WERI-Rb-1 (cell line): Measurements from ENCODE around the gene DAAM2.
A peak's percentile ranks its signal among the peaks of the same experiment; 100 is the strongest.

Experiments
- DNase-seq: peaks from one replicate; pipeline ENCODE4 v3.0.0-alpha.2; 2020
- H3K27ac ChIP-seq: fragments of 250-450 bp; sonication (Bioruptor Pico); 2 replicates; pipeline ENCODE4 v1.5.1; 2020; ENCODE audit warnings: mild to moderate bottlenecking, moderate library complexity
- H3K27me3 ChIP-seq: fragments of 250-450 bp; sonication (Bioruptor Pico); 2 replicates; pipeline ENCODE4 v1.5.1; 2021; ENCODE audit warnings: mild to moderate bottlenecking, low read depth, moderate library complexity; ENCODE audit not compliant: insufficient read depth, severe bottlenecking
- H3K36me3 ChIP-seq: fragments of 250-450 bp; sonication (Bioruptor Pico); 2 replicates; pipeline ENCODE4 v1.5.1; 2020; ENCODE audit warnings: mild to moderate bottlenecking, moderate library complexity
- H3K4me3 ChIP-seq: 2 replicates; pipeline ENCODE4 v1.5.1; 2011; ENCODE audit warnings: low read depth, mild to moderate bottlenecking, control low read depth, low read length
- H3K9me3 ChIP-seq: fragments of 250-450 bp; sonication (Bioruptor Pico); 2 replicates; pipeline ENCODE4 v1.5.1; 2021; ENCODE audit warnings: mild to moderate bottlenecking, moderate library complexity; ENCODE audit not compliant: severe bottlenecking
- TF ChIP-seq, protein P1 (sequence below): IDR thresholded peaks from 2 replicates; pipeline ENCODE4 v1.5.1; 2011; ENCODE audit warnings: low read depth, mild to moderate bottlenecking, control low read depth, inconsistent platforms, low read length

The DAAM2 gene

GRCh38 chr6:39839445-39839844 is 47.3 kb downstream of the DAAM2 start:
- Histone ChIP-seq H3K27ac (no peak overlapping the region), H3K4me3 (no peak overlapping the region), H3K27me3 (no peaks in the 10 kb centered on the region), H3K36me3 (no peaks in the 10 kb centered on the region), H3K9me3 (no peaks in the 10 kb centered on the region)
- DNase-seq = no peak
- TF ChIP-seq, protein P1, sequence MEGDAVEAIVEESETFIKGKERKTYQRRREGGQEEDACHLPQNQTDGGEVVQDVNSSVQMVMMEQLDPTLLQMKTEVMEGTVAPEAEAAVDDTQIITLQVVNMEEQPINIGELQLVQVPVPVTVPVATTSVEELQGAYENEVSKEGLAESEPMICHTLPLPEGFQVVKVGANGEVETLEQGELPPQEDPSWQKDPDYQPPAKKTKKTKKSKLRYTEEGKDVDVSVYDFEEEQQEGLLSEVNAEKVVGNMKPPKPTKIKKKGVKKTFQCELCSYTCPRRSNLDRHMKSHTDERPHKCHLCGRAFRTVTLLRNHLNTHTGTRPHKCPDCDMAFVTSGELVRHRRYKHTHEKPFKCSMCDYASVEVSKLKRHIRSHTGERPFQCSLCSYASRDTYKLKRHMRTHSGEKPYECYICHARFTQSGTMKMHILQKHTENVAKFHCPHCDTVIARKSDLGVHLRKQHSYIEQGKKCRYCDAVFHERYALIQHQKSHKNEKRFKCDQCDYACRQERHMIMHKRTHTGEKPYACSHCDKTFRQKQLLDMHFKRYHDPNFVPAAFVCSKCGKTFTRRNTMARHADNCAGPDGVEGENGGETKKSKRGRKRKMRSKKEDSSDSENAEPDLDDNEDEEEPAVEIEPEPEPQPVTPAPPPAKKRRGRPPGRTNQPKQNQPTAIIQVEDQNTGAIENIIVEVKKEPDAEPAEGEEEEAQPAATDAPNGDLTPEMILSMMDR = no peak

DNA sequence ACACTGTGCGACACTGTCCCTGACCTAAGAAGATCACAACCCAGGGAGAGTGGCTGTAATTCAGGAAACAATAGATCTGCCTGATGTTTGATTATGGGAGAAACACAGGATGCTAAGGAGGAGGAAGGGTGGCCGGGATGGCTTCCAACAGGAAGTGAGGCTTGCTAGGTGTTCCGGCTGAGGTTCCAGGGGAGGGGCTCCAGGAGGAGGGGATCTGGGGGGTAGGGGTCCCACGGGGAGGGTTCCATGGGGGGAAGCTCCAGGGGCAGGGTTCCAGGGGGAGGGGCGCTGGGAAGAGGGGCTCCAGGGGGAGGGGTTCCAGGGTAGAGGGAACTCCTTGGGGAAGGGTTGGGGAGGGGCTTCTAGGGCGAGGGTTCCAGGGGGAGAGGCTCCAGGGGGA is 48.6 kb downstream of the DAAM2 start:
- Histone ChIP-seq H3K27ac (no peak overlapping the region), H3K4me3 (no peak overlapping the region), H3K36me3 (no peaks in the 10 kb centered on the region), H3K27me3 (no peaks in the 10 kb centered on the region), H3K9me3 (no peaks in the 10 kb centered on the region)
- TF ChIP-seq, protein P1 = no peak
- DNase-seq = no peak

GRCh38 chr6:39841291-39841690 is 49.1 kb downstream of the DAAM2 start:
- TF ChIP-seq, protein P1 = no peak
- H3K36me3 ChIP-seq = no peaks in the 10 kb centered on the region
- DNase-seq = no peak

GRCh38 chr6:39841923-39842322 is 49.7 kb downstream of the DAAM2 start:
- Histone ChIP-seq H3K4me3 (no peak overlapping the region), H3K27ac (no peak overlapping the region), H3K36me3 (no peaks in the 10 kb centered on the region), H3K9me3 (no peaks in the 10 kb centered on the region), H3K27me3 (no peaks in the 10 kb centered on the region)
- no peak for DNase-seq
- TF ChIP-seq, protein P1 = no peak

More at GRCh38 chr6:39841291-39841690, 49.1 kb downstream of the DAAM2 start:
- H3K4me3 ChIP-seq = no peak overlapping the region
- no peaks in the 10 kb centered on the region for H3K27me3 ChIP-seq
- no peak overlapping the region for H3K27ac ChIP-seq
- no peaks in the 10 kb centered on the region for H3K9me3 ChIP-seq

GRCh38 chr6:39843305-39844020 is 51.3 kb downstream of the DAAM2 start:
- no peaks in the 10 kb centered on the region for H3K27me3 ChIP-seq
- H3K27ac ChIP-seq = no peak overlapping the region
- TF ChIP-seq, protein P1 = peak; percentile 77
- DNase-seq = peak; percentile 26
- no peak overlapping the region for H3K4me3 ChIP-seq
- no peaks in the 10 kb centered on the region for H3K36me3 ChIP-seq
- no peaks in the 10 kb centered on the region for H3K9me3 ChIP-seq

DNA sequence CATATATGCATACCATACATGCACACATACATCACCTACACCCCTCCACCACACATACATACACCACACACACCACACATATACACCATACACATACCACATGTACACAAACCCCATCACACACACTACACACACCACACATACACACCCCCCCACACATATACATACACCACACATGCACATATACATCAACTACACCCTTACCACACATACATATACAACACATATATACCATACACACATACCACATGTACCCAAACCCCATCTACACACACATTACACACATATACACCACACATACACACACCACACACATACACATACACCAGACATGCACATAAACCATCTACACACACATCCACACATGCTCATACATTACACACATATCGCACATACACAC is 52.7 kb downstream of the DAAM2 start:
- no peak for DNase-seq
- Histone ChIP-seq H3K27me3 (no peaks in the 10 kb centered on the region), H3K4me3 (no peak overlapping the region), H3K36me3 (no peaks in the 10 kb centered on the region), H3K9me3 (no peaks in the 10 kb centered on the region), H3K27ac (no peak overlapping the region)
- TF ChIP-seq, protein P1 = no peak
